IMR-90 (cell line): ENCODE measurements around the gene XCL1.

Experiments
- CEBPB ChIP-seq: IDR thresholded peaks from 2 replicates; pipeline ENCODE4 v1.6.1; 2012; ENCODE audit warnings: low read depth, low read length, improper control_type of control experiment
- TF ChIP-seq, protein P1 (sequence below): conservative IDR thresholded peaks from 2 replicates; pipeline ENCODE4 v1.5.1; 2012; ENCODE audit warnings: mild to moderate bottlenecking, low read depth, low read length, improper control_type of control experiment

DNA sequence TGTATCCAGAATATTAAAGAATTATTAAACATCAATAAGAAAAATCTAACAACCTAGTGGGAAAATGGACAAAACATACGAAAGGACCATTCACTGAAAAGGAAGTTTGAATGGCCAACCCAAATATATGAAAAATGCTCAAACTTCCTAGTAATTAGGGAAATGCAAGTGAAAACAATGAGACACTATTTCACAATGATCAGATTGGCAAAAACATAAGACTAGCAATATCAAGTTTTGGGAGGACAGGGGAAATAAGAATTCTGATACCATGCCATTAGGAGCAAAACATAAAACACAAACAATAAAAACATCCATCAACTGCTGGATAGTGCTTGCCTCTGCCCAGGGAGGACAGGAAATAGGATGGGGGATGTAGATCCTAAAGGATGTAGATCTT lies 46.9 kb upstream of the XCL1 start:
- TF ChIP-seq, protein P1, sequence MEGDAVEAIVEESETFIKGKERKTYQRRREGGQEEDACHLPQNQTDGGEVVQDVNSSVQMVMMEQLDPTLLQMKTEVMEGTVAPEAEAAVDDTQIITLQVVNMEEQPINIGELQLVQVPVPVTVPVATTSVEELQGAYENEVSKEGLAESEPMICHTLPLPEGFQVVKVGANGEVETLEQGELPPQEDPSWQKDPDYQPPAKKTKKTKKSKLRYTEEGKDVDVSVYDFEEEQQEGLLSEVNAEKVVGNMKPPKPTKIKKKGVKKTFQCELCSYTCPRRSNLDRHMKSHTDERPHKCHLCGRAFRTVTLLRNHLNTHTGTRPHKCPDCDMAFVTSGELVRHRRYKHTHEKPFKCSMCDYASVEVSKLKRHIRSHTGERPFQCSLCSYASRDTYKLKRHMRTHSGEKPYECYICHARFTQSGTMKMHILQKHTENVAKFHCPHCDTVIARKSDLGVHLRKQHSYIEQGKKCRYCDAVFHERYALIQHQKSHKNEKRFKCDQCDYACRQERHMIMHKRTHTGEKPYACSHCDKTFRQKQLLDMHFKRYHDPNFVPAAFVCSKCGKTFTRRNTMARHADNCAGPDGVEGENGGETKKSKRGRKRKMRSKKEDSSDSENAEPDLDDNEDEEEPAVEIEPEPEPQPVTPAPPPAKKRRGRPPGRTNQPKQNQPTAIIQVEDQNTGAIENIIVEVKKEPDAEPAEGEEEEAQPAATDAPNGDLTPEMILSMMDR, result no peak
- peak; percentile 18; the same call in 1 of the 2 replicates for TF ChIP-seq CEBPB
